NCI-H2107 treated with DMSO at 0.1 percent for 48 hours (cell line): ENCODE measurements around the gene TMEM101.
"Not testable (repeated sequence)": the region's sequence is repeated elsewhere in the genome, so short reads cannot be mapped to it uniquely, and the experiment has no call there.

Source experiments
- DNase-seq: peaks from one replicate; lab custom pipeline; 2025; ENCODE audit not compliant: unreplicated experiment; lab: John Stamatoyannopoulos, UW

The TMEM101 gene

DNA sequence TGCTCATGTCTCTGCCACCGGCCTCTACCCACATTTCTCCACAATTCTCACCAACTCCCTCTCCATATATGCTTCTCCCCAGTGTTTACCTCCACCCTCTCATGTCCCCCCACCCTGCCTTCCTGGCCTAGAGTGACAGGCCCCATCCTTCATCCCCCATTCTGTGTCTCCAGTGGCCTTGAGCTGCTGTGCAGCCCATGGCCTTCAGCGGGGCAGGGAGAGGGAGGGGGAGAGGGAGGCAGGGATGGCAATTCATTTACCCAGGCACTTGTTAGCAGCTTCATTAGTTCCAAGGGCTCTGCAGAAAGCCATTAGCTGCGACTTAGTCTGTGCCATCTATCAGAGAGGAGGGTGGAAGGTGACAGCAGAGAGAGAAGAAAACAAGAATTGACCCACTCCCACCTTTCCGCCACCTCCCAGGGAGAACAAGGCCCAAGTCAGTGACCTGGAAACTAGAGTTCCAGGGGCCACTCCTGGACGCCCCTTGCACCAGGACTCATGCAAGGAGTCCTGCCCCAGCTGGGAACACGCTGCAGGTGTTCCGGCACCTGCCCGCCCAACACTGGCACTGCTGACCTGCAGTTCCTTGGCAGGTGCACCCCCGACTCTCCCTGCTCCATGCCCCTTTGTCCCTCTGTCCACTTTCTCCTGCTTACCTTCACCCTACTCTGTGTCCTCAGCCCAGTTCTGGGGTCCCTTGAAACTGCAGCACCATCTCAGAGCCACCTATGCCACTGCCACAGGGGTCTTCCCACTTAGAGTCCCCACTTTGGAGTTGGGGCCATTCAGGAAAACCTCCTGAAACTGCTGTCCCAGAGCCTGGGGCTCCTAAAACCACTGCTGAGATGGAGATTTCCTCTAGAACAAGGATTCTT lies 37.6 kb downstream of the TMEM101 start:
- DNase-seq = no peak

DNA sequence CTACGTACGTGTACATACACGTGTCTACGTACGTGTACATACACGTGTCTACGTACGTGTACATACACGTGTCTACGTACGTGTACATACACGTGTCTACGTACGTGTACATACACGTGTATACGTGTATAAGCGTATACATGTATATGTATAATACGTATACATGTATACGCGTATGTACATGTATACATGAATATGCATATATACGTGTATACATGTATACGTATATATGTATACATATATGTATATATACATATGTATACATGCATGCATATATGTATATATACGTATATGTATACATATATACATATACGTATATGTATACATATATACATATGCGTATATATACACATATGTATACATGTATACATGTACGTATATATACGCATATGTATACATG lies 38.9 kb downstream of the TMEM101 start:
- no peak for DNase-seq

DNA sequence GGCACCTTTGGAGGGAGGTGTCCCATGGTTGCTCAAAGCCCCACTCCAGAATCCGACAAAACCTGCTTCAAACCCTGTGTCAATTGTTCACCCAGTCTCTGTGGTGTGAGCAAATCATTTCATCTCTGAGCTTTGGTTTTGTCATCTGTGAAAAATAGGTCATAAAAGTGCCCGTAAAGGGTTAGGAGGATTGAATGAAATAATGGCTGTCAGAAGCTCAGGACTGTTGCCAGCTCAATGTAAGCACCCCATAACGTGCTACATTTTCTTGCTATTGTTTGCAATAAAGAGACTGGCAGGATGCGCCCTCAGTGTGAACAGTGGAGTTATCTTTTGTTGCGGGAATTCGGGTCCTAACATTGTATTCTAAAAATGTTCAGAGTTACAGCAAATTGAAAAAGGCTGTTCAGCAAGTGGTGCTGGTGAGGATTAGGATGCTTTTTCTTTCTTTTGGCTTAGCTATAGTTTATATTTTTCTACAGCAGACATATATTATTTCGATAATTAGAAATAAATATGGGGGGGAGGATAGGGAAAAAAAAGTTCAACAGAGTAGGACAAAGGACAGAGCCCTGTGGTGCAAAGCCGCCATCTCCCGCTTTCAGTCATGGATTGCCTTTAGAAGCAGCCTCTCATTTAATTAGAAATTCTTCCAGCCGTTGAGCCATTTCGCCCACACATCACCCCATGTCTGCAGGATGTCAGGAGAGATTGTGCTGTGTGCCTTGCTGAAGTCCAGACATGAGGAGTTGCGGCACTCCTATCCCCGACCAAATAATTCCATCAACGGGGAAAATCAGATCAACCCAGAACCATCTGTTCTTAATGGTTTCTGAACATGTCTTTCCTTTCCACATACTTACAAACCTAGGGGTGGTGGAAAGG lies 40.1 kb downstream of the TMEM101 start:
- no peak for DNase-seq

DNA sequence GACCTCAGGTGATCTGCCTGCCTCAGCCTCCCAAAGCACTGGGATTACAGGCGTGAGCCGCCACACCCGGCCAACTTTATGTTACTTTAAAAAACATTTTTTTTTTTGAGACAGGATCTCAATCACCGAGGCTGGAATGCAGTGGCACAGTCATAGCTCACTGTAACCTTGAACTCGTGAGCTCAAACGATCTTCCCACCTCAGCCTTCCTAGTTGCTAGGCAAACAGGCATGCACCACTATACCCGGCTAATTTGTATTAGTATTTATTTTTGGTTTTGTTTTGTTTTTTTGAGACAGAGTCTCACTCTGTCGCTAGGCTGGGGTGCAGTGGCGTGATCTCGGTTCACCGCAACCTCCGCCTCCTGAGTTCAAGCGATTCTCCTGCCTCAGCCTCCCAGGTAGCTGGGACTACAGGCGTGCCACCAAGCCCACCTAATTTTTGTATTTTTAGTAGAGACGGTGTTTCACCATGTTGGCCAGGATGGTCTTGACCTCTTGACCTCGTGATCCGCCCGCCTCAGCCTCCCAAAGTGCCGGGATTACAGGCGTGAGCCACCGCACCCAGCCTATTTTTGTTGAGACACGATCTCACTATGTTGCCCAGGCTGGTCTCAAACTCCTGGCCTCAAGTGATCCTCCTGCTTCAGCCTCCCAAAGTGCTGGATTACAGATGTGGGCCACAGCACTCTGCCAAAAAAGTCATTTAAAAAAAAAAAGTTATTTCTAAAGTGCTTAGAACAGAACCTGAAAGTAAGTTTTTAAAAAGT lies 42.1 kb downstream of the TMEM101 start:
- DNase-seq = not testable (repeated sequence)

DNA sequence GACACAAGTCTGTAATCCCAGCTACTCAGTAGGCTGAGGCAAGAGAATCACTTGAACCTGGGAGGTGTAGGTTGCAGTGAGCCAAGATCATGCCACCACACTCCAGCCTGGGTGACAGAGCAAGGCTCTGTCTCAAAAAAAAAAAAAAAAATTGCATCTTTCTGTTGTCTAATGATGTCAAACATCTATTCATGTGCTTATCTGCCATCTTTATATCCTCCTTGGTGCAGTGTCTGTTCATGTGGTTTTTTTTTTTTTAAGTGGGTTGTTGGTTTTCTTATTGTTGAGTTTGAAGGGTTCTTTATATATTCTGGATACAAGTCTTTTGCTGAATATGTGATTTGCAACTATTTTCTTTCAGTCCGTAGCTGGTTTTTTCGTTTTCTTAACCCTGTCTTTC lies 43.3 kb downstream of the TMEM101 start:
- not testable (repeated sequence) for DNase-seq

DNA sequence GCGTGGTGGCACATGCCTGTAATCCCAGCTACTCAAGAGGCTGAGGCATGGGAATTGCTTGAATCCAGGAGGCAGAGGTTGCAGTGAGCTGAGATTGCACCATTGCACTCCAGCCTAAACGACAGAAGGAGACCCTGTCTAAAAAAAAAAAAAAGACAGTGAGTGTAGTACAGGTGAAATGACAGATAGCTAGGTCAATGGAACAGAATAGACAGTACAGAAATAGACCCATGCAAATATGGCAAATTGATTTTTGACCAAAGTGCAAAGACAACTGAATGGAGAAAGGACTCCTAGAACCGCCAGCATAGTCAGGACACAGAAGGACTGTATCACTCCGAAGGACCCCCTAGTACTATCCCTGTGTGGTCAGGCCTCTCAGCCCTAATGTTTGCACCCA lies 44.4 kb downstream of the TMEM101 start:
- DNase-seq = no peak

DNA sequence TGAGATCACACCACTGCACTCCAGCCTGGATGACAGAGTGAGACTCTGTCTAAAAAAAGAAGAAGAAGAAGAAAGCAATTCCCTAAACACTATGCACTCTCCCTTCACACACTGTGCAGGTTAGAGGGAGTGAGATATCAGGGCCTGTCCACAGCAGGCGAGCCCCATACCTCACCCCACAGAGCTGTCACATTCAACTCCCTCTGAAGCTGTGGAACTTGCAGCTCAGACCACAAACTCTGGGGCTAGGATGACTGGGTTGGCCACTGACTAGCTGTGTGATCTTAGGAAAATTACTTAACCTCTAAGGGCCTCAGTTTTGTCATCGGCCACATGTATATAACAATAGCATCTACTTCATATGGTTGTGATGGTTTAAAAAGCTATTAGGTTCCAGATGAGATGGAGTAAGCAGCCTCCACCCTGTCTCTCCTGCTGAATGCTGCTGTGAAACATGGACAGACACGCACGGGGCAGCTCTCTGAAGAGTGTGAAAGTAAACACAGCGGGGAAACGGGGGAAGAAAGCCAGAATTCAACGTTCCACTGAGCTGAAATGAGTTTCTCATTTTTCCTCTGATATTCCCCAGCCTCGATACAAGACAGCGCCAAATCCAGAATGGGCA lies 47.4 kb downstream of the TMEM101 start:
- DNase-seq = no peak

DNA sequence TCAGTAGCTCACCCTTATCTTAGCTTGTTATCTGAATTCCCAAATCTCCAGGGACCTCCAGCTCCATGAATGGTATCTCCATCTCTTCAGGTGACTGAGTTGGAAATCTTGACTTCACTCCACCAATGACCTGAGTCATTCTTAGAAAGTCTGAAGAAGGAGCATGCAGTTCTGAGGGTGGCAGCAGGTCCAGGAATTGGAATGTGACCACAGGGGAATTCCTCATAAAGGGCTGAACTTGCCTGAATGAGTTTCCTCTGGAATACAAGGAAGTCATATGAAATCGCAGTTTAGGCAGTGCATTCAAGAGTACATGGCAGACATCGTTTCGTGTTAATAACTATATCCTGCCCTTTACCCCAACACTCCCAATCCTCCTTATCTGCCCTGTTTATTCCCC lies 48.5 kb downstream of the TMEM101 start:
- DNase-seq = no peak

DNA sequence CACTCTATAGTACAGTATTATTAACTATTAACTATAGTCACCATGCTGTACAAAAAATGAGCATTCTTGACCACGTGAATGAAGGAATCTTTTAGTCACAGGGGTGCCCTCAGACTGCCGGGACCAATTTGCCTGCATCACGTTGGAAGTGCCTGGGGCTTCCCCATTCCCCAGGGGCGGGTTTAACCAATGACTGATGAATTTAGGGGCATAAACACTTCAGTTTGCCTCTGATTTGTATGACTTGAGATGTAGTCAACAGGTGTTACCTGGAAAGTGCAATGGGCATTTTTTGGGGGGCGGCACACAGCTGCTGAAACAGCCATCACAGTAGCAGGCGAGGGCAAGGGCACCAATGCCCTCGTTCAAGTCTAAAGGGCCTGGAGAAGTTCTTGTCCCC lies 52.3 kb downstream of the TMEM101 start:
- no peak for DNase-seq

DNA sequence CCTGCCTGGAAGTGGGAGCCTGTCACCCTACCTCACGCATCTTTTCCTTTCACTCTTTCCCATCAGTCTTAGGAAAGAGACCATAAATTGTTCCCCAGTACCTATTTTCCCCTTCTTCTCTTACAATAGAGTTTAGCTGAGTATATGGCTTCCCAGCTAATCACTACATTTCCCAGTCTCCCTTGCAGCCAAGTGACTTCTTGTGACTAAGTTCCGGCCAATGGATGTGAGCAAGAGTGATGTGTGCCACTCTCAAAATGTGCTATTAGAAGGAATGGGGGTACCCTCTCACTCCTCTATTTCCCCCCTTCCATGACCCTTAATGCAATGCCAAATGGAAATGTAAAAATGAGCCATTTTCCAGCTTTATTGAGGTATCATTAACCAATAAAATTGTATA lies 52.8 kb downstream of the TMEM101 start:
- no peak for DNase-seq

DNA sequence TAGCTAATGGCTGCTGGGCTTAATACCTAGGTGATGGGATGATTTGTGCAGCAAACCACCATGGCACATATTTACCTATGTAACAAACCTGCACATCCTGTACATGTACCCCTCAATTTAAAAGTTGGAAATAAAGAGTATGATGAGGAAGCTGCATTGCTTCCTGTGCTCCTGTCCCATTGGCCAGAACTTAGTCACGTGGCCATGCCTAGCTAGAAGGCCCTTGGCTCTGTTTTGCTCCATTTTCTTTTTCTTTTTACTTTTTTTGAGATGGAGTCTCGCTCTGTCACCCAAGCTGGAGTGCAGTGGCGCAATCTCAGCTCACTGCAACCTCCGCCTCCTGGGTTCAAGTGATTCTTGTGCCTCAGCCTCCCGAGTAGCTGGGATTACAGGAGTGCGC lies 53.5 kb downstream of the TMEM101 start:
- DNase-seq = not testable (repeated sequence)
